Measurements from ENCODE around the gene SHB.

The SHB gene

GRCh38 chr9:38020151-38021076, 48.6 kb downstream of the SHB start:
- no peak for DNase-seq

GRCh38 chr9:38019731-38020130, 49.3 kb downstream of the SHB start:
- DNase-seq, result no peak

GRCh38 chr9:38018958-38019602, 49.9 kb downstream of the SHB start:
- DNase-seq, result peak; percentile 84

- peak; percentile 70 for DNase-seq
Measured at GRCh38 chr9:38018241-38018957, 50.6 kb downstream of the SHB start.

GRCh38 chr9:38017885-38018186, 51.2 kb downstream of the SHB start:
- no peak for DNase-seq

GRCh38 chr9:38017149-38017884, 51.7 kb downstream of the SHB start:
- DNase-seq, result peak; percentile 88

GRCh38 chr9:38016375-38017135, 52.5 kb downstream of the SHB start:
- peak; percentile 82 for DNase-seq

- DNase-seq, result no peak
Measured at GRCh38 chr9:38015906-38016305, 53.1 kb downstream of the SHB start.

- peak; percentile 38 for DNase-seq
Measured at GRCh38 chr9:38015266-38015665, 53.8 kb downstream of the SHB start.

- peak; percentile 47 for DNase-seq
Measured at GRCh38 chr9:38012767-38013450, 56.1 kb downstream of the SHB start.

GRCh38 chr9:38011991-38012390, 57.0 kb downstream of the SHB start:
- no peak for DNase-seq

- no peak for DNase-seq
Measured at GRCh38 chr9:38010918-38011704, 57.9 kb downstream of the SHB start.

- DNase-seq, result no peak
Measured at GRCh38 chr9:38009990-38010389, 59.0 kb downstream of the SHB start.

GRCh38 chr9:38009035-38009501, 60.0 kb downstream of the SHB start:
- no peak for DNase-seq

- DNase-seq, result peak; percentile 94
Measured at GRCh38 chr9:38008168-38009034, 60.6 kb downstream of the SHB start.

- no peak for DNase-seq
Measured at GRCh38 chr9:38007016-38007415, 62.0 kb downstream of the SHB start.

- no peak for DNase-seq
Measured at GRCh38 chr9:38006163-38006562, 62.9 kb downstream of the SHB start.

- DNase-seq, result no peak
Measured at GRCh38 chr9:38004809-38005560, 64.0 kb downstream of the SHB start.
